PC-9 (cell line): ENCODE results near the gene SLC30A10.

ENCODE experiments used
- EZH2 ChIP-seq: fragments of 200-600 bp; sonication (generic); IDR thresholded peaks from 2 replicates; pipeline ENCODE4 v1.8.0; 2017; ENCODE audit warnings: antibody characterized with exemption, low read depth
- TF ChIP-seq, protein P1 (sequence below): fragments of 200-600 bp; sonication (generic); conservative IDR thresholded peaks from 2 replicates; pipeline ENCODE4 v1.6.1; 2017; ENCODE audit warnings: mixed run types, antibody characterized with exemption, mild to moderate bottlenecking, moderate library complexity

DNA sequence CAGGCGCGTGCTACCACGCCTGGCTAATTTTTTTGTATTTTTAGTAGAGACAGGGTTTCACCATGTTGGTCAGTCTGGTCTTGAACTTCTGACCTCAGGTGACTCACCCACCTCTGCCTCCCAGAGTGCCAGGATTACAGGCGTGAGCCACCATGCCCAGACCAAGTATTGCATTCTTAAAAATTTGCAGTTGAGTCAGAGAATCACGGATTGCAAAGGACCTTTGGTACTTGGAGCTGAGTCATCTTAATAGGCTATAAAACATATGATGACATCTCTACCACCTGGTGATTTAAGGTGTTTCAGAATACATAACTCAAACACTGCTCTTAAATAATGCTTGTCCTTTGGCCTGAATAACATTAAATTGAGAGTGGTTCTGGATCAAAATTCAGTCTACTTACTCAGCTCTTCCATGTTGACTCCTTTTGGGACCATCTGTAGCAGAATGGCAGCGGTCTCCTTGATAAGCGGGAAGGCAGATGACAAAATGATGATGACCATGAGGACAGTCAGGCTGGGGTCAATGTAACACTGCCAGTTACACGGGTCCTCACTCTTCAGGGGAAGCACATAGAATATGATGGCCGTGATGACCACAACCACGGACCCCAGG, 10.4 kb downstream of the SLC30A10 start:
- TF ChIP-seq, protein P1, sequence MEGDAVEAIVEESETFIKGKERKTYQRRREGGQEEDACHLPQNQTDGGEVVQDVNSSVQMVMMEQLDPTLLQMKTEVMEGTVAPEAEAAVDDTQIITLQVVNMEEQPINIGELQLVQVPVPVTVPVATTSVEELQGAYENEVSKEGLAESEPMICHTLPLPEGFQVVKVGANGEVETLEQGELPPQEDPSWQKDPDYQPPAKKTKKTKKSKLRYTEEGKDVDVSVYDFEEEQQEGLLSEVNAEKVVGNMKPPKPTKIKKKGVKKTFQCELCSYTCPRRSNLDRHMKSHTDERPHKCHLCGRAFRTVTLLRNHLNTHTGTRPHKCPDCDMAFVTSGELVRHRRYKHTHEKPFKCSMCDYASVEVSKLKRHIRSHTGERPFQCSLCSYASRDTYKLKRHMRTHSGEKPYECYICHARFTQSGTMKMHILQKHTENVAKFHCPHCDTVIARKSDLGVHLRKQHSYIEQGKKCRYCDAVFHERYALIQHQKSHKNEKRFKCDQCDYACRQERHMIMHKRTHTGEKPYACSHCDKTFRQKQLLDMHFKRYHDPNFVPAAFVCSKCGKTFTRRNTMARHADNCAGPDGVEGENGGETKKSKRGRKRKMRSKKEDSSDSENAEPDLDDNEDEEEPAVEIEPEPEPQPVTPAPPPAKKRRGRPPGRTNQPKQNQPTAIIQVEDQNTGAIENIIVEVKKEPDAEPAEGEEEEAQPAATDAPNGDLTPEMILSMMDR: no peak
- TF ChIP-seq EZH2: no peak
